HL-60 (cell line): ENCODE measurements around the gene POU2F1.

ENCODE experiments used
- GABPA ChIP-seq: IDR thresholded peaks from 2 replicates; pipeline ENCODE4 v1.6.1; 2012; ENCODE audit warnings: low read depth
- POLR2AphosphoS5 ChIP-seq: IDR thresholded peaks from 2 replicates; pipeline ENCODE4 v1.6.1; 2012; ENCODE audit warnings: low read depth
- SPI1 ChIP-seq: IDR thresholded peaks from 2 replicates; pipeline ENCODE4 v1.6.1; 2012; ENCODE audit warnings: low read depth, mild to moderate bottlenecking, borderline replicate concordance
- TF ChIP-seq, protein P1 (sequence below): IDR thresholded peaks from 2 replicates; pipeline ENCODE4 v1.6.1; 2012; ENCODE audit warnings: low read depth; ENCODE audit not compliant: insufficient replicate concordance
- TF ChIP-seq, protein P2 (sequence below): IDR thresholded peaks from one replicate; pipeline ENCODE4 v1.5.1; 2011; ENCODE audit warnings: low read length, control low read depth, inconsistent platforms; ENCODE audit not compliant: insufficient read depth

DNA sequence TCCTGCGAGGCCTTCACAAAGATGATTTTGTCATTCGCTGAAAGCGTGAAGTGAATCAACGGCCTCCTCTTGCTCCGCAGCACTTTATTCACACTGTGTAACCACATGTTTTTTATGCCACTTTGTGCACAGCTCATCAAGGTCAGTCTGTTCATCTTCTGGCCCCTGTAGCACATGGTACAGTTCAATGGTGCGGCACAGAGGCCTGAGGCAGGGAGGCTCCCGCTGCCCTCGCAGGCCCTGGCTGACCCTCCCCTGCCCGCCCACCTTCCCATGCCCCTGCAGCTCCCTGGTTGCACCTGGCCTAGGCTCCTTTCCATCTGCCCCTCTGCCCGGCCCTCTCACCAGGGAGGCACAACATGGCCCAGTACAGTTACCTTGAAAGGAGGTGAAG lies 210.2 kb downstream of the POU2F1 start:
- TF ChIP-seq, protein P1, sequence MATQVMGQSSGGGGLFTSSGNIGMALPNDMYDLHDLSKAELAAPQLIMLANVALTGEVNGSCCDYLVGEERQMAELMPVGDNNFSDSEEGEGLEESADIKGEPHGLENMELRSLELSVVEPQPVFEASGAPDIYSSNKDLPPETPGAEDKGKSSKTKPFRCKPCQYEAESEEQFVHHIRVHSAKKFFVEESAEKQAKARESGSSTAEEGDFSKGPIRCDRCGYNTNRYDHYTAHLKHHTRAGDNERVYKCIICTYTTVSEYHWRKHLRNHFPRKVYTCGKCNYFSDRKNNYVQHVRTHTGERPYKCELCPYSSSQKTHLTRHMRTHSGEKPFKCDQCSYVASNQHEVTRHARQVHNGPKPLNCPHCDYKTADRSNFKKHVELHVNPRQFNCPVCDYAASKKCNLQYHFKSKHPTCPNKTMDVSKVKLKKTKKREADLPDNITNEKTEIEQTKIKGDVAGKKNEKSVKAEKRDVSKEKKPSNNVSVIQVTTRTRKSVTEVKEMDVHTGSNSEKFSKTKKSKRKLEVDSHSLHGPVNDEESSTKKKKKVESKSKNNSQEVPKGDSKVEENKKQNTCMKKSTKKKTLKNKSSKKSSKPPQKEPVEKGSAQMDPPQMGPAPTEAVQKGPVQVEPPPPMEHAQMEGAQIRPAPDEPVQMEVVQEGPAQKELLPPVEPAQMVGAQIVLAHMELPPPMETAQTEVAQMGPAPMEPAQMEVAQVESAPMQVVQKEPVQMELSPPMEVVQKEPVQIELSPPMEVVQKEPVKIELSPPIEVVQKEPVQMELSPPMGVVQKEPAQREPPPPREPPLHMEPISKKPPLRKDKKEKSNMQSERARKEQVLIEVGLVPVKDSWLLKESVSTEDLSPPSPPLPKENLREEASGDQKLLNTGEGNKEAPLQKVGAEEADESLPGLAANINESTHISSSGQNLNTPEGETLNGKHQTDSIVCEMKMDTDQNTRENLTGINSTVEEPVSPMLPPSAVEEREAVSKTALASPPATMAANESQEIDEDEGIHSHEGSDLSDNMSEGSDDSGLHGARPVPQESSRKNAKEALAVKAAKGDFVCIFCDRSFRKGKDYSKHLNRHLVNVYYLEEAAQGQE, result no peak
- TF ChIP-seq, protein P2, sequence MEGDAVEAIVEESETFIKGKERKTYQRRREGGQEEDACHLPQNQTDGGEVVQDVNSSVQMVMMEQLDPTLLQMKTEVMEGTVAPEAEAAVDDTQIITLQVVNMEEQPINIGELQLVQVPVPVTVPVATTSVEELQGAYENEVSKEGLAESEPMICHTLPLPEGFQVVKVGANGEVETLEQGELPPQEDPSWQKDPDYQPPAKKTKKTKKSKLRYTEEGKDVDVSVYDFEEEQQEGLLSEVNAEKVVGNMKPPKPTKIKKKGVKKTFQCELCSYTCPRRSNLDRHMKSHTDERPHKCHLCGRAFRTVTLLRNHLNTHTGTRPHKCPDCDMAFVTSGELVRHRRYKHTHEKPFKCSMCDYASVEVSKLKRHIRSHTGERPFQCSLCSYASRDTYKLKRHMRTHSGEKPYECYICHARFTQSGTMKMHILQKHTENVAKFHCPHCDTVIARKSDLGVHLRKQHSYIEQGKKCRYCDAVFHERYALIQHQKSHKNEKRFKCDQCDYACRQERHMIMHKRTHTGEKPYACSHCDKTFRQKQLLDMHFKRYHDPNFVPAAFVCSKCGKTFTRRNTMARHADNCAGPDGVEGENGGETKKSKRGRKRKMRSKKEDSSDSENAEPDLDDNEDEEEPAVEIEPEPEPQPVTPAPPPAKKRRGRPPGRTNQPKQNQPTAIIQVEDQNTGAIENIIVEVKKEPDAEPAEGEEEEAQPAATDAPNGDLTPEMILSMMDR, result no peak
- no peak for TF ChIP-seq SPI1
- TF ChIP-seq GABPA, result no peak
- TF ChIP-seq POLR2AphosphoS5, result no peak
